Stimulated activated CD8-positive, alpha-beta memory T cell treated with anti-CD3 and anti-CD28 coated beads, Interleukin-12 subunit alpha, Interleukin-12 subunit beta, amount 100 ng/mL, for 1 hour (primary cell): Measurements from ENCODE around the gene GRAP.
"Not testable (repeated sequence)": the region's sequence is repeated elsewhere in the genome, so short reads cannot be mapped to it uniquely, and the experiment has no call there.

Experiments
- DNase-seq: peaks from one replicate; pipeline ENCODE4 v3.0.0-alpha.2; 2020; ENCODE audit warnings: low read depth

GRAP gene

DNA sequence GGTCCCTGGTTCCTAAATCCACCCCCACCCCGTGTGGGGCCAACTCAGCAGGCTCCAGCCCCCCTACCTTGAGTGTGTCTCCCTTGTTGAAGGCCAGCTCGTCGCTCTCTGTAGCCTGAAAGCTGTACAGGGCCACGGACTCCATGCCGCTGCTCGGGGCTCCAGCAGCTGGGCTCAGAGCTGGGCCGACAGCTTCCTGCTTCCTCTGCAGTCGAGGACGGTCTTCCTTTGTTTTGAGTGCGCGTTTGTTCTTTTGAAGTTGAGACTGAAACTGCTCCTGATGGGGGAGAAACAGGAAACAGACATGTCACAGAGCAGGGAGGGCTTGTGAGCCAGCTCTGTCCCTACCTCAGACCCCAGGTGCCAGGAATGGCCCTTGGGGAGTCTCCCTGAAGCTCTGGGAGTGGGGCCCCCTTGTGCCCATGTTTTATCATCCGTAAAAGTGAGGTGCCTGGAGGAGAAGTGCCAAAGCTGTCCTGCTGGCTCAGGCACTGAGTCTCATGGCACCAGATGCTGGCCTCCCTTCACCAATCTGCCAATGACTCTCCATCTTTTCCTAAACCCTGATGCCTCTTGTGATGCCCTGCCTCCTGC lies at the start of gene GRAP:
GRAP (minus strand) TSS at position 176 of the 594 bp plus-strand sequence; CDS start at position 145, 31 bp downstream.
- DNase-seq, result not testable (repeated sequence)

- DNase-seq, result not testable (repeated sequence)
These were observed 47.1 kb upstream of the GRAP start for GRCh38 chr17:19093684-19094438.

DNA sequence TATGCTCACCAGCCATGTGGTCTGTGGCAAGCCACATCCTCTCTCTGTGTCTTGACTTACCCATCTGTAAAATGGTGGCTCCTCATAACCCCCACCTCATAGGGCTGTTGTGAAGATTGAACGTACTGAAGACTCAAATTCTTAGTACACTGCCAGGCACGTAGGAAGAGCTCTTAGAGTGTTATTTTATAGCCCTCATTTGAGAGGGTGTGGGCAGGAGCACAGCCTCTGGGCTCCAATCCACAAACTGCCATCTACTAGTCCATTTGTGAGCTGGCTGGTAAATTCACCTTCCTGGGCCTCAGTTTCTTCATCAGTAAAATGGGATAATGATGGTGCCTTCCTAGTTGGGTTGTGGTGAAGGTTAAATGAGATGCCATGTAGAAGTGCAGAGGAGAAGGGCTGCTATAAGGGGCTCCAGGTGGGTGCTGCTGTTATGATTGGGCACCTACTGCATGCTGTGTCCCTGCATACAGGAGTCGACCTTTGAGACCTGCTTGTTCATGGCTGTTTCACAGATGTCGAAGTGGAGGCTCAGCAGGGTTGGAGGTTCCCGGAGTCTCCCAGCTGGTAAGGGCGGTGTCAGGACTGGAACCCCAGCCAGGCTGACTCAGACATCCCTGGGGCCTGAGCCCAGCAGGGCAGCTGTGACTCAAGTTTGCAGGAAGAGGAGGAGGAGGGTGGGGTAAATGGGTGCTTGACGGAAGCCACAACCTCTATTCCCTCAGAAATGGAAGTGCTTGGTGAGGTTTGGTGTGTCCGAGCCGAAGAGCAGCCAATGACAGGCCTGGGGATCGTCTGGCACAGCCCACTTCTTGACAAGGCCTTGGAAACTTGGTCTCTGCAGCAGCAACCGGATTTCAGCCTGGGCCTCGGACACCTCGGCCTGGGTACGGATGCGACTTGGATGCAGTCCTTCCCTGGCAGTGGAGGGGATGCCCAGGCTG lies 46.3 kb upstream of the GRAP start:
- DNase-seq, result not testable (repeated sequence)

GRCh38 chr17:19090058-19090772 lies 43.5 kb upstream of the GRAP start:
- DNase-seq, result not testable (repeated sequence)

DNA sequence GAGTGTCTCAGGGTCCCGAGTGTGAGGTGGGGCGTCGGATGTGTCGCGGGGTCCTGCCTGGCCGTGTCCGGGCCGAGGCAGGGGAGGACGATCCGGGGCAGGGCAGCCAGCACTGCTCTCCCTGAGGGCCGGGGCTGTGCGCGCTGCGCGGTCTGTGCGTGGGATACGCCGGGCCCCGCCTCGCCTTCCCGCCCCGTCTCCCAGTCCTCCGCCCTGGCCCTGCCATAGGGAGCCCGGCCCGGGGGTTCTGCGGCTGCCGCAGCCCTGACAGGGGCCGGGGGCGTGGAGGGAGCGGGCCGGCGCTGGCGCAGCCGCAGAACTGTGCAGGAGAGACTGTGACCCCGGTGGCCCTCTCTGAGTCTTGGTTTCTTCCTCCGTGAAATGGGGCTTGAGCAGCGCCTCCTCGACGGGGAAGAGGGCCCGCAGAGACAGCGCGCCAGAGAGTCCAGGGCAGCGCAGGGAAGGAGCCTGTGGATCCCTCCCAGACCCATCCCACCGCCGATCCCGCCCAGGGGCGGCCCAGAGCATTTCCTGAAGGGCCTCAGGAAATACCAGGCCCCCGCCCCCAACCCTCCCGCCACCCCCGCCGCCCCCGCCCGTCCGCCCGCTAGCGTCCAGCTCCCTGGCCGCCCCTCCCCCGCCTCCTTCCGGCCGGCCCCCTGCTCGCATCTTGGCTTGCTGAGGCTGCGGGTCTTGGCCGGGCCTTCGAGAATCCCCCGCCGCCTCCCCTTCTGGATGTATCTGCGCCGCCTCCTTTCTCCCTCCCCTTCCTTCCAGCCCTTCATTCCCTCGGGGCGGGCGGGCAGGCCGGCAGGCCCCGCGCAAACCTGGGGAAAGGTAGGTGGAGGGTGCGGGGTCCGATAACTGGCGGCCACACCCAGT lies 42.3 kb upstream of the GRAP start:
- not testable (repeated sequence) for DNase-seq

GRCh38 chr17:19077386-19077785 lies 30.6 kb upstream of the GRAP start:
- not testable (repeated sequence) for DNase-seq

- peak; percentile 10 for DNase-seq
These were observed 29.8 kb upstream of the GRAP start for GRCh38 chr17:19076398-19077192.

- DNase-seq, result not testable (repeated sequence)
These were observed 23.8 kb upstream of the GRAP start for GRCh38 chr17:19070318-19071168.

DNA sequence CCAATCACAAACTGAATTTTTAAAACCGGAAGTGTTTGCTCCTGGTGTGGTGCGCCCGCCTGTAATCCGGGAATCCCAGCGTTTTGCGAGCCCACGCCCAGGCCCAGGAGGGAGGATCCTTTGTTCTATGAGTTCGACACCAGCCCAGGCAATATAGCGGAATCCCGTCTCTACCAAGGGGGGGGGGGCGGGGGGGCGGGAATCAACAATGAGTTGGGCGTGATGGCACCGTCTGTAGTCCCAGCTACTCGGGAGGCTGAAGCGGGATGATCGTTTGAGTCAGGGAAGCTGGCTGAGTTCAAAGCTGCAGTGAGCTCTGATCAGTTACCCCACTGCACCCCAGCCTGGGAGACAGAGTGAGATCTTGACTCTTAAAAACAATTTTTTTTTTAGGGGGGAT lies 17.6 kb upstream of the GRAP start:
- not testable (repeated sequence) for DNase-seq

GRCh38 chr17:19063326-19063956 lies 16.7 kb upstream of the GRAP start:
- peak; percentile 62 for DNase-seq

DNA sequence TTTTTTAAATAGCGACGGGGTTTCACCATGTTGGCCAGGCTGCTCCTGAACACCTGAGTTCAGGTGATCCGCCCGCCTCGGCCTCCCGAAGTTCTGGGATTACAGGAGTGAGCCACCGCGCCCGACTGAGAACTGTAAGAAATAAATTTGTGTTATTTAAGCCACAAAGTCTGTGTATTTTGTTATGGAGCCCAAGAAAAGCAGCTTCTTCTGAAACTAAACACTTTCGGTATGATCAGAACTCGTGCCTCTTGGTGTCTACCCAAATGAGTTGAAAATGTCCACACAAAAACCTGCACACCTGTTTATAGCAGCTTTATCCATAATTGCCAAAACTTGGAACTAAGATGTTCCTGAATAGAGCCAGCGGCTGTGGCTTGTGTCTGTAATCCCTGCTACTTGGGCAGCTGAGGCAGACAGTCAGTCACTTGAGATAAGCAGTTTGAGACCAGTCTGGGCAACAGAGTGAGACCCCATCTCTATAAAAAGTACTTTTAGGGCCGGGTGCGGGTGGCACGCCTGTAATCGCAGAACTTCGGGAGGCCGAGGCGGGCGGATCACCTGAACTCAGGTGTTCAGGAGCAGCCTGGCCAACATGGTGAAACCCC lies 16.1 kb upstream of the GRAP start:
- DNase-seq, result not testable (repeated sequence)

- DNase-seq, result not testable (repeated sequence)
These were observed 15.4 kb upstream of the GRAP start for GRCh38 chr17:19062009-19062717.

- DNase-seq, result not testable (repeated sequence)
These were observed 8.7 kb upstream of the GRAP start for GRCh38 chr17:19055447-19055846.

GRCh38 chr17:19048826-19049225 lies 2.1 kb upstream of the GRAP start:
- not testable (repeated sequence) for DNase-seq

GRCh38 chr17:19047510-19047909 lies 753 bp upstream of the GRAP start:
- DNase-seq, result not testable (repeated sequence)

DNA sequence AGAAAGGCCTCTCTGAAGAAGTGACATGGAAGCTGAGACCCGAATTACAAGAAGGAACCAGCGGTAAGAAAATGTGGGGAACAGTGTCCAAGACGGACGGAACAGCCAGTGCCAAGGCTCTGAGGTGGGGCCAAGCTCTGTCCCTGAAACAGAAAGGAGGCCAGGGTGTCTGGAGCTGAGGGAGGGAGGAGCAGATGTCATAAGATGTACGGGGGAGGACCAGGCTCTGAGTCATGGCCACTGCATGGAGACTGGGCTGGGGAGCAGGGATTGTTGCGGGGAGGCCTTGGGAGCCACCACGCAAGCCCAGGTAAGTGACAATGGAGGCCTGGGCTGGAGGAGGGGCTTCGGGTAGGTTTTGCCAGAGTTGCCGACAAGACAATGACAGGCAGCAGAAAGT lies 2.1 kb downstream of the GRAP start:
- DNase-seq, result not testable (repeated sequence)

DNA sequence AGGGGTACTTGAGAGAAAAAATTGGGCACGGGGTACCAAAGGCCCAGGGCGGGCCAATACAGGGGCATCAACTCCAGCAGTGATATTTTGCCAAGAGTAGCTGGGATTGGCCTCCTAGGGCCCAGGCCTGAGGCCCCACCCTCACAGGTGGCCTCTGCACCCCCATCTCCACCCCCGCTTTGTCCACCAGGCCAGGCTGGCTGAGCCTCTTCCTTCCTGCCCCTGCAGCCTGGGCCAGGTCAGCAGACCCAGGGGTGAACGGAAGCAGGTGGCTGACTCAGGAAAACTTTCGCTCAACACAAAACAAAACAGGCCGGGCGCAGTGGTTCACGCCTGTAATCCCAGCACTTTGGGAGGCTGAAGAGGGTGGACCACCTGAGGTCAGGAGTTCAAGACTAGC lies 3.7 kb downstream of the GRAP start:
- DNase-seq, result not testable (repeated sequence)
